Tibial artery (tissue), 4 donors: ENCODE data around the gene ANKRD55.
"Not testable (repeated sequence)": the region's sequence is repeated elsewhere in the genome, so short reads cannot be mapped to it uniquely, and the experiment has no call there.

Experiments used
- DNase-seq, 2 donors: peaks; one replicate each; pipeline ENCODE4 v3.0.0-alpha.2; 2019
- H3K27ac ChIP-seq, 2 donors: fragments of 200-600 bp; sonication (generic) in 1 of 2; 1 replicate in 1 of 2; 2 replicates in 1 of 2; pipeline ENCODE4 v1.5.1; 2018 to 2019; ENCODE audit warnings: mild to moderate bottlenecking in 1 of 2
- H3K27me3 ChIP-seq, 2 donors: fragments of 200-600 bp; sonication (generic) in 1 of 2; one replicate each; pipeline versions ENCODE4 v1.5.1 to v1.6.0; 2016 to 2019
- H3K36me3 ChIP-seq, 3 donors: fragments of 200-600 bp; sonication (generic) in 2 of 3; one replicate each; pipeline ENCODE4 v1.5.1; 2016 to 2019; ENCODE audit warnings: mild to moderate bottlenecking in 2 of 3
- H3K4me1 ChIP-seq, 4 donors: fragments of 200-600 bp; sonication (generic) in 2 of 4; 1 replicate in 3 of 4; 2 replicates in 1 of 4; pipeline ENCODE4 v1.5.1; 2016 to 2019
- H3K4me3 ChIP-seq, 2 donors: fragments of 200-600 bp; sonication (generic) in 1 of 2; 1 replicate in 1 of 2; 2 replicates in 1 of 2; pipeline ENCODE4 v1.5.1; 2018 to 2019; ENCODE audit warnings: mild to moderate bottlenecking in 2 of 2
- H3K9me3 ChIP-seq, 3 donors: fragments of 200-600 bp; sonication (generic) in 1 of 3; one replicate each; pipeline ENCODE4 v1.5.1; 2016 to 2019
- intact Hi-C: fragments of 100-400 bp; cut with DNase I; formaldehyde crosslinking; loops from one replicate; pipeline ENCODE4 v1.15.0; 2023; ENCODE audit warnings: low total_unique reads
- TF ChIP-seq, protein P1 (sequence below), 2 experiments: fragments of 200-600 bp in 1 of 2; fragments of 450-650 bp in 1 of 2; IDR thresholded peaks; one replicate each; pipeline ENCODE4 v1.5.1; 2017 to 2019; ENCODE audit warnings: antibody characterized with exemption in 2 of 2, mild to moderate bottlenecking in 1 of 2, moderate library complexity in 1 of 2

The ANKRD55 gene

GRCh38 chr5:56108246-56108645 is 124.9 kb downstream of the ANKRD55 start:
- no peaks in the 10 kb centered on the region for H3K4me1 ChIP-seq
- no peaks in the 10 kb centered on the region for H3K27me3 ChIP-seq
- no peaks in the 10 kb centered on the region for H3K9me3 ChIP-seq
- no peak overlapping the region for H3K4me3 ChIP-seq
- H3K36me3 ChIP-seq: no peaks in the 10 kb centered on the region
- no peak for DNase-seq
- intact Hi-C loops: no loop called here
- TF ChIP-seq, protein P1, sequence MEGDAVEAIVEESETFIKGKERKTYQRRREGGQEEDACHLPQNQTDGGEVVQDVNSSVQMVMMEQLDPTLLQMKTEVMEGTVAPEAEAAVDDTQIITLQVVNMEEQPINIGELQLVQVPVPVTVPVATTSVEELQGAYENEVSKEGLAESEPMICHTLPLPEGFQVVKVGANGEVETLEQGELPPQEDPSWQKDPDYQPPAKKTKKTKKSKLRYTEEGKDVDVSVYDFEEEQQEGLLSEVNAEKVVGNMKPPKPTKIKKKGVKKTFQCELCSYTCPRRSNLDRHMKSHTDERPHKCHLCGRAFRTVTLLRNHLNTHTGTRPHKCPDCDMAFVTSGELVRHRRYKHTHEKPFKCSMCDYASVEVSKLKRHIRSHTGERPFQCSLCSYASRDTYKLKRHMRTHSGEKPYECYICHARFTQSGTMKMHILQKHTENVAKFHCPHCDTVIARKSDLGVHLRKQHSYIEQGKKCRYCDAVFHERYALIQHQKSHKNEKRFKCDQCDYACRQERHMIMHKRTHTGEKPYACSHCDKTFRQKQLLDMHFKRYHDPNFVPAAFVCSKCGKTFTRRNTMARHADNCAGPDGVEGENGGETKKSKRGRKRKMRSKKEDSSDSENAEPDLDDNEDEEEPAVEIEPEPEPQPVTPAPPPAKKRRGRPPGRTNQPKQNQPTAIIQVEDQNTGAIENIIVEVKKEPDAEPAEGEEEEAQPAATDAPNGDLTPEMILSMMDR (IDR thresholded peaks at IDR 0.05): no peak
- H3K27ac ChIP-seq: no peak overlapping the region

GRCh38 chr5:56106837-56107236 is 126.3 kb downstream of the ANKRD55 start:
- intact Hi-C loops: no loop called here
- no peaks in the 10 kb centered on the region for H3K27me3 ChIP-seq
- no peak overlapping the region for H3K4me3 ChIP-seq
- H3K36me3 ChIP-seq: no peaks in the 10 kb centered on the region
- TF ChIP-seq, protein P1 (IDR thresholded peaks at IDR 0.05): no peak
- H3K9me3 ChIP-seq: no peaks in the 10 kb centered on the region
- no peak for DNase-seq
- no peaks in the 10 kb centered on the region for H3K4me1 ChIP-seq
- H3K27ac ChIP-seq: no peak overlapping the region

DNA sequence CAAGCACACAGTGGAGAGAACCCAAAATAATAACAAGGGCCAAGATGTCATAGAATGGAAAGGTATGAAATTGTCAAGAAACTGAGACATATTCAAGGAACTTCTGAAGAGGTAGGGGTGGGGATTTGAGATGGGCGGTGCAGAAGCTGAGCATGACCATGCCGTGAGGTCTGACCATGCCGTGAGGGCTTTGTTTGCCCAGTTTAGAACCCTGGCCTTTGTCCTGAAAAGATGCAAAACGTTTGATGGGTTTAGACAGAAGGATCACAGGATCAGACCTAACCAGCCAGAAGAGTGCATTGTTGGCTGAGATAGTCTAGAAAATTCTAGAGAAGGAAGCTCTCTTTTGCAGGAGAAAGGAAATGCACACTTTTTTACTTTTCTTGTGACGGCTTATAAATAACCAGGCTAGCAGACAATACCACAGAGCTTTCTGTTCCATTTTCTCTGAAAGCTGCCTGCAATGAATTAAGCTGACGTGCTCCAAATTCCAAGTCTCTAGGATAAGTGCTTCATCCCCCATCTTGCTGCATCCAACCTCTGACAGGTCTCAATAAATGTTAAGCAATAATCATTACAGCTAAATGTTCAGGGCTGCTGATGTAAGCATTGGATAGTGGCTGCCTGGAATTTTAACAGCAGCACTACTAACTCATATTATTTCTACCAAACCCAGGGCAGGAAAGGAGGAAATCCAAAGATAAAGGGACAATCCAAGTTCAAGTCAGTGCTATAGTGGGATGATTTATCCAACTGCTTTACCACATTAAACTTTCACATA is 127.4 kb downstream of the ANKRD55 start:
- Histone ChIP-seq H3K27me3 (no peaks in the 10 kb centered on the region), H3K9me3 (no peaks in the 10 kb centered on the region), H3K36me3 (no peaks in the 10 kb centered on the region), H3K4me1 (no peaks in the 10 kb centered on the region), H3K27ac (no peak overlapping the region), H3K4me3 (no peak overlapping the region)
- TF ChIP-seq, protein P1 (IDR thresholded peaks at IDR 0.05): no peak
- DNase-seq: no peak
- intact Hi-C loops: no loop called here

- no peak for DNase-seq
- no peaks in the 10 kb centered on the region for H3K9me3 ChIP-seq
- H3K27ac ChIP-seq: no peak overlapping the region
- intact Hi-C loops: no loop called here
- no peaks in the 10 kb centered on the region for H3K36me3 ChIP-seq
- peaks cover 0 to 24% (median 11%) of the 10 kb centered on the region in 4 donors for H3K4me1 ChIP-seq
- TF ChIP-seq, protein P1 (IDR thresholded peaks at IDR 0.05): no peak
- H3K4me3 ChIP-seq: no peak overlapping the region
- no peaks in the 10 kb centered on the region for H3K27me3 ChIP-seq
Measured at GRCh38 chr5:56102889-56103288, 130.2 kb downstream of the ANKRD55 start.

- H3K9me3 ChIP-seq, DNase-seq, H3K27ac ChIP-seq, H3K4me3 ChIP-seq, intact Hi-C loops, H3K36me3 ChIP-seq, H3K27me3 ChIP-seq: not testable (repeated sequence)
- peaks cover 0 to 24% (median 11%) of the 10 kb centered on the region in 4 donors for H3K4me1 ChIP-seq
Measured at GRCh38 chr5:56102207-56102606, 130.9 kb downstream of the ANKRD55 start.

DNA sequence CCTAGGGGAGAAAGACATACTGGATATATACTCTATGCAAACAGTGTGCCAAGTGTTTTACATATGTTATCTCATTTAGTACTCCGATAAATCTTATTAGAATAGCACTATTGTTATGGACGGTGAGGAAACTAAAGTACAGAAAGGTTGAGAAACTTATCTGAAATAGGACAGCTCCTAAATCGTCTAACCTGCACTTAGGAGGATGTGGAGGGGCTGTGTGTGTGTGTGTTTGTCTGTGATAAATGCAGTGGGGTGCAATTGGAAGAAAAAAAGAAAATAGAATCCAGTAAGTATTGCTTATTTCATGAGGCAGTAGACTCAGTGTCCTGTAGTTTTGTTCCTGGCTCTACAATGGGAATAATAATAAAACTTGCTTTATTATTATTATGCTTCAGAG is 131.9 kb downstream of the ANKRD55 start:
- DNase-seq: no peak
- TF ChIP-seq, protein P1 (IDR thresholded peaks at IDR 0.05): no peak
- Histone ChIP-seq H3K4me3 (no peak overlapping the region), H3K9me3 (no peaks in the 10 kb centered on the region), H3K4me1 (peaks cover 0 to 24% (median 11%) of the 10 kb centered on the region in 4 donors), H3K36me3 (no peaks in the 10 kb centered on the region), H3K27me3 (no peaks in the 10 kb centered on the region), H3K27ac (no peak overlapping the region)
- intact Hi-C loops: no loop called here
